Brain microvascular endothelial cell (primary cell): Measurements from ENCODE around the gene RRAGD.

ENCODE experiments used
- DNase-seq: peaks from one replicate; pipeline ENCODE4 v3.0.0-alpha.2; 2020
- H3K27ac ChIP-seq: fragments of 250-450 bp; sonication (Bioruptor Pico); 2 replicates; pipeline ENCODE4 v1.5.1; 2020; ENCODE audit warnings: mild to moderate bottlenecking, moderate library complexity
- H3K27me3 ChIP-seq: fragments of 250-450 bp; sonication (Bioruptor Pico); replicated peaks from 2 replicates; pipeline ENCODE4 v1.5.1; 2020; ENCODE audit warnings: mild to moderate bottlenecking
- H3K36me3 ChIP-seq: fragments of 250-450 bp; sonication (Bioruptor Pico); replicated peaks from 2 replicates; pipeline ENCODE4 v1.5.1; 2020; ENCODE audit warnings: mild to moderate bottlenecking
- H3K4me3 ChIP-seq: 2 replicates; pipeline ENCODE4 v1.5.1; 2011; ENCODE audit warnings: low read depth, mild to moderate bottlenecking, control low read depth, low read length, moderate library complexity
- in situ Hi-C: cut with HindIII; loops from 2 replicates; pipeline ENCODE4 v1.10.0; 2017; ENCODE audit warnings: low sequenced_read_pairs, low pct_ligation_motif_present
- TF ChIP-seq, protein P1 (sequence below): IDR thresholded peaks from 2 replicates; pipeline ENCODE4 v1.5.1; 2011; ENCODE audit warnings: low read depth, mild to moderate bottlenecking, moderate library complexity, low read length, control low read depth, inconsistent platforms; ENCODE audit errors: missing control alignments

The RRAGD gene

GRCh38 chr6:89320012-89320559 lies 92.0 kb downstream of the RRAGD start:
- no peak overlapping the region for H3K27ac ChIP-seq
- DNase-seq: no peak
- no peaks in the 10 kb centered on the region for H3K27me3 ChIP-seq
- H3K4me3 ChIP-seq: no peak overlapping the region
- H3K36me3 ChIP-seq: no peaks in the 10 kb centered on the region
- TF ChIP-seq, protein P1, sequence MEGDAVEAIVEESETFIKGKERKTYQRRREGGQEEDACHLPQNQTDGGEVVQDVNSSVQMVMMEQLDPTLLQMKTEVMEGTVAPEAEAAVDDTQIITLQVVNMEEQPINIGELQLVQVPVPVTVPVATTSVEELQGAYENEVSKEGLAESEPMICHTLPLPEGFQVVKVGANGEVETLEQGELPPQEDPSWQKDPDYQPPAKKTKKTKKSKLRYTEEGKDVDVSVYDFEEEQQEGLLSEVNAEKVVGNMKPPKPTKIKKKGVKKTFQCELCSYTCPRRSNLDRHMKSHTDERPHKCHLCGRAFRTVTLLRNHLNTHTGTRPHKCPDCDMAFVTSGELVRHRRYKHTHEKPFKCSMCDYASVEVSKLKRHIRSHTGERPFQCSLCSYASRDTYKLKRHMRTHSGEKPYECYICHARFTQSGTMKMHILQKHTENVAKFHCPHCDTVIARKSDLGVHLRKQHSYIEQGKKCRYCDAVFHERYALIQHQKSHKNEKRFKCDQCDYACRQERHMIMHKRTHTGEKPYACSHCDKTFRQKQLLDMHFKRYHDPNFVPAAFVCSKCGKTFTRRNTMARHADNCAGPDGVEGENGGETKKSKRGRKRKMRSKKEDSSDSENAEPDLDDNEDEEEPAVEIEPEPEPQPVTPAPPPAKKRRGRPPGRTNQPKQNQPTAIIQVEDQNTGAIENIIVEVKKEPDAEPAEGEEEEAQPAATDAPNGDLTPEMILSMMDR: no peak
- in situ Hi-C loops: no loop called here

DNA sequence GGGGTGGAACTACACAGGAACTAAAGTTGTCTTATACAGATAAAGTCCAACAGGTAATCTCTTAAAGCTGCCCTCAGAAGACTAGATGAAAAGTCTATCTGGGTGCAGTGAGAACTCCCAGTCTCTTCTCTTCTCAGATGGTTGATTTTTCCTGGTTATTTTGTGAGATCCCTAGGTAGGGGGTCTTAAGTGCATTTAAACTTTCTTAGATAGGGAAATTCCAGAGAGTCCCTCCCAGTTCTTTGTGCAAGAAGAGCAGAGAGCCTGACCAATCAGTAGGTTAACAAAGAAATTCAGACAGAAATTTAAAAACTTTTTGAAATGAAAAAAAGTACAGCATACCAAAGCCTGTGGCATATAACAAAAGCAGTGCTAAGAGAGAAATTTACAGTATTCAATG lies 95.0 kb downstream of the RRAGD start:
- no peak overlapping the region for H3K4me3 ChIP-seq
- H3K27ac ChIP-seq: no peak overlapping the region
- no peaks in the 10 kb centered on the region for H3K27me3 ChIP-seq
- no peak for DNase-seq
- TF ChIP-seq, protein P1: no peak
- no peaks in the 10 kb centered on the region for H3K36me3 ChIP-seq
- in situ Hi-C loops: no loop called here

- H3K27ac ChIP-seq: no peak within 1 kb of the TSS
- DNase-seq: no peak
- H3K36me3 ChIP-seq: no peaks in the 10 kb centered on the region
- in situ Hi-C loops: no loop called here
- TF ChIP-seq, protein P1: no peak
- no peak within 1 kb of the TSS for H3K4me3 ChIP-seq
- H3K27me3 ChIP-seq: no peaks in the 10 kb centered on the region
Observed at GRCh38 chr6:89315249-89315885, 96.7 kb downstream of the RRAGD start, which contains the start of gene GABRR2. Gene GABRR2, minus strand, starts transcription at chr6:89315299. Its CDS starts 134 bp downstream, at chr6:89315165.

DNA sequence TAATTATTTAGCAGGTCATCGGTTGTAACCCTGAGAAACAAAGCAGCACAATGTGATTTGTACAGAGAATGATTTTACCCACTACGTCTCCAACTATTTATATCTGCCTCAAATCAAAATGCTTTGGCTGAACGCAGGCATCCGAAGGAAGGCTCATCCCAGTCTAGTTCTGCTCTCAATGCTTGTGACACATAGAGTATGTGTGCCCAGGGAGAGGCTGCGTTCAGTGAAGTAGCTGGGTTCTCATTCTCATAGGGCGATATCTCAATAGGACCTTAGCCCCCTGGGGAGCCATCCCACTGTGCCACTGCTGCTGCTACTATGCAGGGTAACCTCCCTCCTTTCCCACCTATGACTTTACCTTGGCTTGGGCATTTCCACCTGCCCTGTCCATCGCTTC lies 97.4 kb downstream of the RRAGD start:
- no peak overlapping the region for H3K27ac ChIP-seq
- H3K27me3 ChIP-seq: no peaks in the 10 kb centered on the region
- H3K36me3 ChIP-seq: no peaks in the 10 kb centered on the region
- no peak for DNase-seq
- in situ Hi-C loops: no loop called here
- no peak overlapping the region for H3K4me3 ChIP-seq
- TF ChIP-seq, protein P1: no peak
